K562 (cell line): ENCODE results near the gene MRPL40. TPM values are rescaled to one million over a fixed set of nuclear protein-coding genes. Genes with fewer than 3 reads are reported as not detected.
A peak's percentile ranks its signal among the peaks of the same experiment; 100 is the strongest.

Experiments
- ATAC-seq: fragments of 200-7000 bp; cut with Tn5 transposase; 3 replicates; pipeline ENCODE4 v1.9.1; 2020; ENCODE audit warnings: moderate library complexity
- BruUV-seq: library from RNA; stranded (reverse); fragments of 400-500 nt; replicated peaks from 2 replicates; lab custom pipeline; 2021; lab: Mats Ljungman, UMichigan
- CTCF ChIA-PET: fragments of 300-600 bp; formaldehyde crosslinking; extraction: SDS; loops from one replicate; lab custom pipeline; 2021; ENCODE audit warnings: low intra/inter-chr PET ratio; lab: Yijun Ruan, JAX
- POLR2A ChIA-PET: fragments of 300-600, 350-650 bp; sonication (Branson Sonifier 250); formaldehyde crosslinking; extraction: SDS; loops from one replicate; lab custom pipeline; 2021; ENCODE audit warnings: antibody characterized with exemption, inconsistent platforms; lab: Yijun Ruan, JAX
- DNase-seq, 4 experiments: peaks; one replicate each; pipeline versions ENCODE4 v3.0.0 to v3.0.0-alpha.2; 2011 to 2018; ENCODE audit warnings: low spot score in 3 of 4, mixed read lengths in 3 of 4; ENCODE audit errors: extremely low read depth in 1 of 4
- FAIRE-seq: peaks from 2 replicates; lab custom pipeline; 2011; peaks lifted over from hg19 to GRCh38; lab: Jason Lieb, UNC
- H2AFZ ChIP-seq: 2 replicates; pipeline ENCODE4 v1.6.0; 2011; ENCODE audit warnings: low read depth, low read length, control low read depth, inconsistent platforms
- H3K27ac ChIP-seq: fragments of 200-600 bp; 3 replicates; pipeline ENCODE4 v1.8.0; 2011; ENCODE audit warnings: low read depth, mild to moderate bottlenecking, control low read depth, inconsistent platforms, low read length, moderate library complexity, mixed read lengths; ENCODE audit errors: extremely low read depth
- H3K27me3 ChIP-seq, 2 experiments: fragments of 300-600 bp in 1 of 2; 2 replicates in 1 of 2; 3 replicates in 1 of 2; pipeline versions ENCODE4 v1.6.0 to v1.8.0; 2011; ENCODE audit warnings: inconsistent platforms in 2 of 2, low read length in 2 of 2, mild to moderate bottlenecking in 1 of 2, mixed read lengths in 1 of 2, moderate library complexity in 1 of 2; ENCODE audit not compliant: control insufficient read depth in 2 of 2, insufficient read depth in 2 of 2
- H3K36me3 ChIP-seq: fragments of 300-600 bp; 3 replicates; pipeline ENCODE4 v1.8.0; 2011; ENCODE audit warnings: mild to moderate bottlenecking, low read length, inconsistent platforms; ENCODE audit not compliant: control insufficient read depth, insufficient read depth
- H3K4me1 ChIP-seq, 2 experiments: fragments of 200-600 bp in 1 of 2; replicated peaks in 1 of 2; 2 replicates in 1 of 2; 3 replicates in 1 of 2; pipeline versions ENCODE4 v1.5.1 to v1.8.0; 2011; ENCODE audit warnings: inconsistent platforms in 2 of 2, low read length in 2 of 2, mild to moderate bottlenecking in 1 of 2, mixed read lengths in 1 of 2, moderate library complexity in 1 of 2; ENCODE audit not compliant: control insufficient read depth in 2 of 2, insufficient read depth in 2 of 2
- H3K4me2 ChIP-seq: 2 replicates; pipeline ENCODE4 v1.6.1; 2011; ENCODE audit warnings: low read length, control low read depth, inconsistent platforms, mixed read lengths; ENCODE audit not compliant: insufficient read depth
- H3K4me3 ChIP-seq: fragments of 200-600 bp; sonication (generic), shearing (Covaris generic); 2 replicates; pipeline ENCODE4 v1.5.1; 2016; ENCODE audit warnings: control low read depth, inconsistent platforms
- H3K79me2 ChIP-seq: fragments of 200-600 bp; 3 replicates; pipeline ENCODE4 v1.8.0; 2011; ENCODE audit warnings: low read length, inconsistent platforms; ENCODE audit not compliant: control insufficient read depth, insufficient read depth
- H3K9ac ChIP-seq, 2 experiments: 2 replicates each; pipeline versions ENCODE4 v1.6.0 to v1.6.1; 2011; ENCODE audit warnings: low read depth in 2 of 2, low read length in 2 of 2, control low read depth in 1 of 2, inconsistent platforms in 1 of 2, mild to moderate bottlenecking in 1 of 2, mixed read lengths in 1 of 2; ENCODE audit not compliant: insufficient read depth in 1 of 2
- H3K9me1 ChIP-seq: one replicate; pipeline ENCODE4 v1.6.0; 2011; ENCODE audit warnings: inconsistent platforms, mild to moderate bottlenecking, low read length, moderate library complexity; ENCODE audit not compliant: control insufficient read depth, insufficient read depth
- H3K9me3 ChIP-seq: replicated peaks from 2 replicates; pipeline ENCODE4 v1.5.1; 2011; ENCODE audit warnings: low read depth, low read length, inconsistent platforms; ENCODE audit not compliant: control insufficient read depth, insufficient read depth
- H4K20me1 ChIP-seq: replicated peaks from 2 replicates; pipeline ENCODE4 v1.6.1; 2011; ENCODE audit warnings: low read length, inconsistent platforms, mixed read lengths; ENCODE audit not compliant: control insufficient read depth, insufficient read depth
- CHD1 ChIP-seq: fragments of 200-600 bp; sonication (generic); IDR thresholded peaks from one replicate; pipeline ENCODE4 v1.6.1; 2012; ENCODE audit warnings: mild to moderate bottlenecking, moderate library complexity, low read length, inconsistent platforms
- FOSL1 ChIP-seq: fragments of 200-800 bp; sonication (Bioruptor generic); conservative IDR thresholded peaks from 2 replicates; pipeline ENCODE4 v1.6.1; 2016; ENCODE audit warnings: missing genetic modification characterization, missing compliant biosample characterization
- FOXP1 ChIP-seq: sonication (generic); formaldehyde crosslinking; IDR thresholded peaks from 2 replicates; pipeline ENCODE4 v1.8.0; 2022; ENCODE audit warnings: mild to moderate bottlenecking, missing genetic modification reagents
- IRF2 ChIP-seq: sonication (generic); formaldehyde crosslinking; IDR thresholded peaks from 2 replicates; pipeline ENCODE4 v1.8.1; 2022; ENCODE audit warnings: mild to moderate bottlenecking, missing genetic modification reagents
- MEIS2 ChIP-seq: fragments of 450-650 bp; IDR thresholded peaks from 2 replicates; pipeline ENCODE4 v1.6.1; 2014; ENCODE audit warnings: mild to moderate bottlenecking; ENCODE audit not compliant: partially characterized antibody
- NR2C2 ChIP-seq, 2 experiments: fragments of 200-800 bp in 1 of 2; sonication (Bioruptor generic) in 1 of 2; sonication (generic) in 1 of 2; formaldehyde crosslinking in 1 of 2; IDR thresholded peaks; 2 replicates each; pipeline versions ENCODE4 v1.6.1 to v1.8.0; 2016 to 2022; ENCODE audit warnings: mild to moderate bottlenecking in 1 of 2, missing compliant biosample characterization in 1 of 2, missing genetic modification characterization in 1 of 2, missing genetic modification reagents in 1 of 2
- POLR2A ChIP-seq: fragments of 450-650 bp; conservative IDR thresholded peaks from 2 replicates; pipeline ENCODE4 v1.6.1; 2016
- RBBP5 ChIP-seq: fragments of 200-600 bp; sonication (generic); IDR thresholded peaks from 2 replicates; pipeline ENCODE4 v1.6.1; 2012; ENCODE audit warnings: borderline replicate concordance, mild to moderate bottlenecking, low read length, control low read depth, inconsistent platforms; ENCODE audit not compliant: insufficient read depth, poor library complexity, severe bottlenecking
- SP1 ChIP-seq: sonication (generic); formaldehyde crosslinking; IDR thresholded peaks from 2 replicates; pipeline ENCODE4 v1.8.1; 2022; ENCODE audit warnings: mild to moderate bottlenecking, missing genetic modification reagents
- ZNF124 ChIP-seq: sonication (generic); formaldehyde crosslinking; IDR thresholded peaks from 2 replicates; pipeline ENCODE4 v1.8.1; 2022; ENCODE audit warnings: missing genetic modification reagents
- WGBS: fragments of 100-300 bp; shearing (Covaris generic); methylation state at CpG from one replicate; pipeline ENCODE4 v1.1.6; 2016; ENCODE audit warnings: low coverage, mixed read lengths; ENCODE audit not compliant: insufficient coverage; ENCODE audit errors: missing lambda C conversion rate; 5-methylcytosine and 5-hydroxymethylcytosine counted together
- in situ Hi-C: fragments of 300-500 bp; cut with MboI; formaldehyde crosslinking; loops from 4 replicates; pipeline ENCODE4 v1.15.0; 2018; ENCODE audit warnings: inconsistent platforms, mixed read lengths
- intact Hi-C: fragments of 100-400 bp; cut with micrococcal nuclease; formaldehyde crosslinking; loops from 2 replicates; pipeline ENCODE4 v1.14.2; 2022
- polyA plus RNA-seq, 8 experiments: library from polyadenylated mRNA; depleted of rRNA in 4 of 8; stranded (reverse) in 5 of 8; unstranded in 3 of 8; fragments of >200 nt; fragmentation: Nextera tagmentation in 2 of 8; fragmentation: Illumina TruSeq in 1 of 8; extraction: Ambion mirVana in 2 of 8; extraction: Trizol in 1 of 8; gene quantifications; 2 replicates each; pipeline versions ENCODE4 v1.2.1 to v1.2.3, GENCODE V29; 2011 to 2014; ENCODE audit warnings: inconsistent platforms in 1 of 8, missing spikeins in 1 of 8
- total RNA-seq, 7 experiments: library from RNA; depleted of rRNA in 6 of 7; stranded (reverse); fragments of >200 nt in 6 of 7; fragmentation: Illumina TruSeq in 2 of 7; extraction: Trizol in 2 of 7; gene quantifications; 2 replicates each; pipeline versions ENCODE4 v1.2.1 to v1.2.3, GENCODE V29; 2011 to 2021; ENCODE audit warnings: low replicate concordance in 1 of 7
- TF ChIP-seq, protein P1 (sequence below): sonication (generic); formaldehyde crosslinking; IDR thresholded peaks from 2 replicates; pipeline ENCODE4 v1.8.0; 2022; ENCODE audit warnings: mild to moderate bottlenecking, missing genetic modification reagents
- TF ChIP-seq, protein P2 (sequence below): sonication (generic); formaldehyde crosslinking; IDR thresholded peaks from 2 replicates; pipeline ENCODE4 v1.8.1; 2022; ENCODE audit warnings: missing genetic modification reagents

The MRPL40 gene
- total and polyA plus RNA-seq, 9 of the 15 experiments (the other 6 are each of a cell fraction or from before 2014, with no cell fraction given) = 132 to 652 (median 208) TPM

DNA sequence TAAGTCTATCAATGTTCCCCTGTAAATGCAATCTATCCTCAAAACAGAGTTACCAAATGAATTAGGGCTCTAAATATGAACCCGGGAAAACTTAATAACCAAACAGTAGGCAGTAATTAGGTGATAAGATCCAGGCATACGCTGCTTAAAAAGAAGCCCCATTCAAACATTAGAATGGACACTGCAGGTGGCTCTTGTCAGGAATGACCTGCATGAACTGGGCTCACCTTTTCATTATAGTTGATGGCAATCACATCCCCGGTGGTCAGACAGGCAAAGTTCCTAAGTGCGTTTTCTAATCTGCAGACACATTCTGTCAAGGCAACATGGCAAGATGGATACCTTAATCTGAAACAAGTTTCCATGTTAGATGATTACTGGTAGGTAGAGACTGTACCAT is 32.6 kb downstream of the MRPL40 start:
- POLR2A ChIA-PET = interaction anchor here (1.0 to 13.6 kb wide), 11 partner anchors 9 to 321 kb away, joined by 3 to 148 read pairs (median 6); partner anchors contain the start of genes C22orf39, CDC45, ESS2 and MRPL40

More for the DNA sequence above, 32.6 kb downstream of the MRPL40 start:
- H3K4me3 ChIP-seq = no peak overlapping the region
- FAIRE-seq (no peak), DNase-seq (no peak), ATAC-seq (no peak)
- H2AFZ ChIP-seq = no peak overlapping the region
- no peak overlapping the region for H3K4me2 ChIP-seq
- CTCF ChIA-PET = no interaction called here
- TF ChIP-seq FOSL1 (no peak), FOXP1 (CRISPR knock-in tag) (0 out of 2 replicates have a peak, but pooled peaks have one; percentile 54), ZNF124 (CRISPR knock-in tag) (0 out of 2 replicates have a peak, but pooled peaks have one; percentile 18), RBBP5 (no peak), POLR2A (0 out of 2 replicates have a peak, but pooled peaks have one; percentile 12), IRF2 (peak; percentile 87), SP1 (CRISPR knock-in tag) (0 out of 2 replicates have a peak, but pooled peaks have one; percentile 37), CHD1 (peak; percentile 26), MEIS2 (no peak), NR2C2 (CRISPR knock-in tag; IDR thresholded peaks at IDR 0.05) (peak; percentile 38; the same call in 1 of the 2 replicates), NR2C2 (tag; IDR thresholded peaks at IDR 0.05) (no peak)
- TF ChIP-seq, protein P1, sequence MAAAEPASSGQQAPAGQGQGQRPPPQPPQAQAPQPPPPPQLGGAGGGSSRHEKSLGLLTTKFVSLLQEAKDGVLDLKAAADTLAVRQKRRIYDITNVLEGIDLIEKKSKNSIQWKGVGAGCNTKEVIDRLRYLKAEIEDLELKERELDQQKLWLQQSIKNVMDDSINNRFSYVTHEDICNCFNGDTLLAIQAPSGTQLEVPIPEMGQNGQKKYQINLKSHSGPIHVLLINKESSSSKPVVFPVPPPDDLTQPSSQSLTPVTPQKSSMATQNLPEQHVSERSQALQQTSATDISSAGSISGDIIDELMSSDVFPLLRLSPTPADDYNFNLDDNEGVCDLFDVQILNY (CRISPR knock-in tag) = peak; percentile 61; the same call in 1 of the 2 replicates
- TF ChIP-seq, protein P2, sequence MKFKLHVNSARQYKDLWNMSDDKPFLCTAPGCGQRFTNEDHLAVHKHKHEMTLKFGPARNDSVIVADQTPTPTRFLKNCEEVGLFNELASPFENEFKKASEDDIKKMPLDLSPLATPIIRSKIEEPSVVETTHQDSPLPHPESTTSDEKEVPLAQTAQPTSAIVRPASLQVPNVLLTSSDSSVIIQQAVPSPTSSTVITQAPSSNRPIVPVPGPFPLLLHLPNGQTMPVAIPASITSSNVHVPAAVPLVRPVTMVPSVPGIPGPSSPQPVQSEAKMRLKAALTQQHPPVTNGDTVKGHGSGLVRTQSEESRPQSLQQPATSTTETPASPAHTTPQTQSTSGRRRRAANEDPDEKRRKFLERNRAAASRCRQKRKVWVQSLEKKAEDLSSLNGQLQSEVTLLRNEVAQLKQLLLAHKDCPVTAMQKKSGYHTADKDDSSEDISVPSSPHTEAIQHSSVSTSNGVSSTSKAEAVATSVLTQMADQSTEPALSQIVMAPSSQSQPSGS (CRISPR knock-in tag) = 0 out of 2 replicates have a peak, but pooled peaks have one; percentile 42
- H3K79me2 ChIP-seq = no peaks in the 10 kb centered on the region
- no peaks in the 10 kb centered on the region for H3K9me3 ChIP-seq
- no TSS peak for BruUV-seq
- intact Hi-C loops = no loop called here
- in situ Hi-C loops = no loop called here
- WGBS = 88% methylated on average over 4 of the region's 4 CpGs
- no peak overlapping the region for H3K27ac ChIP-seq
- H3K36me3 ChIP-seq = peaks cover 100% of the 10 kb centered on the region
- peaks cover 12% of the 10 kb centered on the region for H4K20me1 ChIP-seq
- no peak overlapping the region for H3K9ac ChIP-seq
- peaks cover 9% of the 10 kb centered on the region for H3K9me1 ChIP-seq
- no peaks in the 10 kb centered on the region for H3K27me3 ChIP-seq
- H3K4me1 ChIP-seq = no peaks in the 10 kb centered on the region
